HG02852 (cell line): ENCODE measurements around the gene TLL1.

Experiments used
- ATAC-seq: cut with Tn5 transposase; IDR thresholded peaks from one replicate; pipeline ENCODE4 v1.9.1; 2021; ENCODE audit warnings: mild to moderate bottlenecking, moderate library complexity; ENCODE audit not compliant: unreplicated experiment

TLL1 gene

DNA sequence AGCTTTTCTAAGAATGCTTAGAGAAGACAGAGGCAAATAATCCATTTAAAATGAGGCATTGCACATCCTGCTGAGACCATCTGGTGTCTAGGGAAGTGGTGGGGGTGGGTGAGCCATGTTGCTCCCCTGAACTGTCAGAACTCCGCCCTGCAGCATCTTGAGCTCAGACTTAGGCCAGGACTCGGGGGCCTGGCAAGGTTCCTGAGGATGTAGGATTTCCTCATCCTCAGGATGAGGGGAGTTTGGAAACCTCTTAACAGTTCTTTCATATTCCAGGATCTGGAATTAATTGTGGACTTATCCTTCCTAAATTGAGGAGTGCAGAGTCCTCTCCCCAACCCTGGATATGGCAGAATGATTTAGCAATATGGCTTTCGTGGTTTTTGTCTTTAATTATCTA lies 6.6 kb downstream of the TLL1 start:
- ATAC-seq: no peak

DNA sequence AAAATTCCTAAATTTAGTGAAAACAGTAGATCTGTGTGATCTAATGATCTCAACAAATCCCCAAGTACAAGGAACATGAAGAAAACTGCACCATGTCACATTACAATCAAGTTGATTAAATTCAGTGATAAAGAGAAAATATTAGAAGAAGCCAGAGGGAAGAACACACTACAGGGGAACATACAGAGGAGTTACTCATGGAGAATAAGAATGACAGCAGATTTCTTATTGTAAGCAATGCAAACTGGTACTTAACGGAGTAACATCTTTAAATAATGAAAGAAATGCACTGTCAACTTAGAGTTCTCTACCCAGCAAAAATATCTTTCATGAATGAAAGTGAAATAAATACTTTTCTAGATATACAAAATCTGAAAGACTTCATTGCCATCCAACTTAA lies 21.1 kb downstream of the TLL1 start:
- no peak for ATAC-seq

DNA sequence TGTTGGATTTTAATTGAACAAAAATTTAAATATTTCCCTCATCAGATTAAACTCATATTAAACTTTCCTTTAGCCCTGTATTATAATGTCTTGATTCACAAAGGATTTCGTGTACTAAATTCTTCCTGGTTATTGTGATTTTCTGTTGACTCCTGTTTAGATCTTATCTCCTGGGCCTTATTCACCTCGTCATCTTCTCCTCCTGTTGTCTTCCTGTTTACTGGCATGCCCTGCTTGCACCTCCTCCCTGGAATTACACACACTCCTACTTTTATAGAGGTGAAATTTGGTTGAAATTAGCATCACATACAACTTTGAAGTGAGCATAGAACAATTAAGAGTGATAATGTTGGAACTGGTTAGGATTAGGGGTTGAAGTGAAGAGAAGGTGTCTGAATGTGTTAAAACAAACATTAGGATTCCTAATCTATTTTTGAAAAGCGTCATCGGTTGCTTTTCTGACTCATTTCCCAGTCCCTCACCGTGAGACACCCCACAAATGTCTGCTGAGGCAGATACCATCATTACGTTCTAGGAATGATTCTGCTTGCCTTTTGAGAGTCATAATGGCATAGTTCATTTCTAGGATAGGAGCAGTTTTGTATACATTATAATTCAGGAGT lies 32.5 kb downstream of the TLL1 start:
- no peak for ATAC-seq

DNA sequence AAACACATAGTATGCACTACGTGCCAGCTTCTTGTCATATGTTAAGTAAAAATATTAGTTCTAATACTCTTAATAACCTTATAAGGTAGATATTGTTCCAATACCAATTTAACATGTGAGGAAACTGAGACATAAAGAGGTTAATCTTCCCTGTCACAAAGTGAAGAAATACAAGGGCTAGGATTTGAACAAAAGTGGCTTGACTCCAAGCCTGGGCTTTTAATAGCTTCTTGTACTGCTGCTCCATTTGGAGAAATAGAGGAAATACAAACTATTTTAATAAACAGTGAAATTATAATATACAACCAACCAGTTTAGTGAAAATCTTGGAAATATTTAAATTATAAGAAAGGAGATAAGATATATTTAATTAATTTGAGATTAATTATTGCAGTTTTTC lies 33.2 kb downstream of the TLL1 start:
- no peak for ATAC-seq

- ATAC-seq: no peak
Measured at GRCh38 chr4:165909947-165910346, 36.9 kb downstream of the TLL1 start.

GRCh38 chr4:165915215-165915614 lies 42.2 kb downstream of the TLL1 start:
- no peak for ATAC-seq

DNA sequence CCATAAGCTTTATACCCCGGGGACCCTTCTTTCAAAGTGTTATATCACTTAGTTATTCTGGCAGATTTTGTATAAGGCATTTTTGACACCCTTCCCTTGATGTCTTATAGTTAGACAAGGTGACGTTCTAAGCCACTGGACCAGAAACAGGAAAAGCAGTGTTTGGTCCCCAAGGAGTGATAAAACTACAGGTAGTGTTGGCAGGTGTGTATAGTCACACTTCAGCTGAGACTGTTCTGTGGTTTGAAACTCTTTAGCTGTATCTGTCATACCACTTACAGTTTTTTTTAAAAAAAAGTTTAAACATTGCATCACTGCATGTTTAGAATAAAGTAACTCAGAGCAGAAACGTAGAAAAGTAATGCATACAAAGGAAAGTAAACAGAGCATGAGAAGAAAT lies 48.5 kb downstream of the TLL1 start:
- ATAC-seq: no peak

DNA sequence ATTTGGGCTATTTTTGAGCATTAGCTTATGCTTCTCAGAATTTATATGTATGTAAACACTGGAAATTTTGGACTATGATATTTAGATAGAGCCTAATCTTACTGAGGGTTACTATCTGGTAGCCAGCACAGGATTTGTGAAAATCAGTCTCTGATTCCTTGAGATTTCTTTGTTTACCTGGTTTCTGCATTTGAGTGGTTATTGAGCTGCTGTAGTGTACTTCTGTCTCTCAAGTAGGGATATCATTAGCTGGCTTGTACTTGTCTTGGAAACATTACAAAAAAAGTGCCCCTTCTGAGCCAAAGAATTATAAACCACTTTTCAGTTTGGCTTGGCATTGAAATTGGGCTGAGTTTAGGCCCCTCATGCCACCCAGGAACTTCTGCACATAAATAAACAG lies 49.7 kb downstream of the TLL1 start:
- no peak for ATAC-seq

GRCh38 chr4:165926307-165926706 lies 53.3 kb downstream of the TLL1 start:
- ATAC-seq: no peak

- ATAC-seq: no peak
Measured at GRCh38 chr4:165927366-165927765, 54.3 kb downstream of the TLL1 start.

DNA sequence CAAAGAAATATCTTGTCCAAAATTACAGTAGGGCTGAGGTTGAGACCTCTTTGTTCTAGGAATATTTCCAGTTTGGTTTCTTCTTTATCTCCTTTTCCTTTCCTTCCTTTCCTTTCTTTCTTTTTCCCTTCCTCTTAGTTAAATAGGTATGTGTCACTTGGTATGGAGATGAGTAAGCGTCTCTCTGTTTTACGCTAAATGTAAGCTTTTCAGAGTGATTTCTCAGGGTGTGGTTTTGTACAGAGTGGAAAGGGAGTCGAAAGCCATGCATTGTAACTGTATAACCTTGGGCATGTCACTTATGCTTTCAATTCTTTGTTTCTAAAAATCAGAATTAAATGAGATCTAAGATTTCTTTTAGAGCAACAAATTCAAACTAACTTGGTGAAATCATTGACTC lies 54.8 kb downstream of the TLL1 start:
- no peak for ATAC-seq

DNA sequence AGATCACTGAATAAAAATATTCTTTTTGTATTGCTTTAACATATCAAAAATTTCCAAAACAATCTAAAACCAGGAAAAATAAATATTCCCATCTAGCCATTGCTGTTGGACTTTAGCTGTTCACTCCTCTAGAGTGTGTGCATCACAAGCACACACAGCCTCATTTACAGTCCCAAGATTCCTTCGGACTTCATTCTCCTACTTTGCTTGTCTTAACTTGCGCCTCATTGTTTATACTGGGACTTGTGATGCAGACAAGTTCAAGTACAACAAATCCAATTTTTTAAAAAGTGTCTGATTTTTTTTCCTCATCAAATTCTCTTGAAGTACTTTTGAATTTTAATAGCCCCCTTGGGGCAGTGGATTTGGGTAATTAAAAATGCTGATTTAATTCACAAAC lies 55.6 kb downstream of the TLL1 start:
- no peak for ATAC-seq

- no peak for ATAC-seq
Measured at GRCh38 chr4:165929662-165930061, 56.6 kb downstream of the TLL1 start.

- no peak for ATAC-seq
Measured at GRCh38 chr4:165931741-165932140, 58.7 kb downstream of the TLL1 start.

- ATAC-seq: no peak
Measured at GRCh38 chr4:165944900-165945299, 71.9 kb downstream of the TLL1 start.

- ATAC-seq: no peak
Measured at GRCh38 chr4:165945991-165946390, 73.0 kb downstream of the TLL1 start.

GRCh38 chr4:165947019-165947418 lies 74.0 kb downstream of the TLL1 start:
- no peak for ATAC-seq

DNA sequence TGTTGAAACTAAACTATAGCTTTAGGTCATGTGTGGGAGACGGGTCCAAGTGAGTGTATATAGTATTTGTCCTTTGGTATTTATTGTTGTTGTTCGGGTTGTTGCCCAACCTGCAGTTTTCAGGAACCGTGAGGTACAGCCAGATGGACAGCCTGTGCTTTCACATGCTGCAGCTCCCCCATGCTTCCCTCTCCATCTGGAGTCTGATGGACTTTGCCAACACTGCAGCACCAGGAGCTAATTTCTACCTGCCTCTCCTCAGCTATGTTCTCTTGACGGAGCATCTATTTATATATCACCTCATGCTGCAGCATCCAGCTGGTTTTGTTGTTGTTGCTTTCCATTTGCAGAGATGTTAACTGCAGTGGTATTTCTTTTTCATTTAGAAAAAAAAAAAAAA lies 80.1 kb downstream of the TLL1 start:
- ATAC-seq: no peak

GRCh38 chr4:165963621-165964020 lies 90.6 kb downstream of the TLL1 start:
- no peak for ATAC-seq

GRCh38 chr4:165964591-165964990 lies 91.6 kb downstream of the TLL1 start:
- ATAC-seq: no peak

DNA sequence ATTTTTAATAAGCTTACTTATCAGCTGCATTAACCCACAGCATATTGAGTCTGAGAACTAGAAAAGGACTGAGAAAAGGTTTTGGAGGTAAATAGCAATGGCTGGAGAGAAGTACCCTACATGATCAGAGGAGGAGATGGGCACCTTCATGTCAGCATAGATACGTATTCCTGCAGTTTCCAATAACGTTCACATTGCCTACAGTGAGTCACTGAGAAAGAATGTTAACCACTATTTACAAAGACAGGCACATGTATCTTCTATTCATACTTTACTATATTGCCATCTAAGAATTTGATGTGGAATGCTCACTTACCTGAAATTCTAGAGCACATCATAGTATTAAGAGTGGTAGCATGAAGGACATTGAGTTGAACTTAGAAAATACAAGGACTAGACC lies 92.5 kb downstream of the TLL1 start:
- ATAC-seq: no peak

GRCh38 chr4:165966833-165967232 lies 93.8 kb downstream of the TLL1 start:
- ATAC-seq: no peak

DNA sequence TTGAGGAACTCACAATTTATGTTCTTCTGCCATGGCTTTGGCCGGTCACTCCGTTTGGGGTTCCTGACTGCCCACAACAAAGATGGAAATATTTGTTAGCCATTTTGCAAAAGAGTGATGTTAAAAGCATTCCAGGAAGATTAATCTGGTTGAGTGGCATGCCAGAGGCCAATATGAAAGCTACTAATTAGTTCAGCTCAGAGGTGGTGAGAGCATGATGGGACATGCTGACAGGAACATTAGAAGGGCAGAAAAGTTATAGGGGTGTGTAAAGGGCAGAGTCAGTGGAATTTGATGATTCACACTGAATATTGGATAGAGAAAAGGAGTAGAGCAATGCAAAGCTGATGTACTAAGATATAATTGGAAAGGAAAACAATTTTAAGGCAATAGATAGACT lies 94.4 kb downstream of the TLL1 start:
- ATAC-seq: no peak
